Neural progenitor cell (in vitro differentiated cells): ENCODE data around the gene PDSS1. TPM values are rescaled to one million over a fixed set of nuclear protein-coding genes. Genes with fewer than 3 reads are reported as not detected.

Experiments used
- DNase-seq: peaks from one replicate; pipeline ENCODE4 v3.0.0-alpha.2; 2016; ENCODE audit warnings: low spot score
- H2AFZ ChIP-seq: fragments of 200-600 bp; sonication (generic); replicated peaks from 2 replicates; pipeline ENCODE4 v1.6.1; 2016; ENCODE audit warnings: antibody characterized with exemption
- H3F3A ChIP-seq: fragments of 200-600 bp; sonication (generic); 2 replicates; pipeline ENCODE4 v1.6.1; 2016; ENCODE audit warnings: antibody characterized with exemption, low read depth
- H3K27ac ChIP-seq: fragments of 200-600 bp; sonication (generic); 2 replicates; pipeline ENCODE4 v1.5.1; 2016; ENCODE audit warnings: mild to moderate bottlenecking
- H3K27me3 ChIP-seq: fragments of 200-600 bp; sonication (generic); 2 replicates; pipeline ENCODE4 v1.6.1; 2016; ENCODE audit warnings: mild to moderate bottlenecking, moderate library complexity
- H3K36me3 ChIP-seq: fragments of 200-600 bp; sonication (generic); 2 replicates; pipeline ENCODE4 v1.5.1; 2016
- H3K4me1 ChIP-seq: fragments of 200-600 bp; sonication (generic); 2 replicates; pipeline ENCODE4 v1.6.1; 2016; ENCODE audit warnings: mixed run types
- H3K4me2 ChIP-seq: fragments of 200-600 bp; sonication (generic); 2 replicates; pipeline ENCODE4 v1.6.1; 2016
- H3K4me3 ChIP-seq: fragments of 200-600 bp; sonication (generic); 2 replicates; pipeline ENCODE4 v1.5.1; 2016
- H3K79me2 ChIP-seq: fragments of 200-600 bp; sonication (generic); 2 replicates; pipeline ENCODE4 v1.6.1; 2016; ENCODE audit warnings: low read depth
- H3K9ac ChIP-seq: fragments of 200-600 bp; sonication (generic); 2 replicates; pipeline ENCODE4 v1.6.1; 2016
- H3K9me3 ChIP-seq: fragments of 200-600 bp; sonication (generic); 2 replicates; pipeline ENCODE4 v1.5.1; 2016; ENCODE audit warnings: low read depth
- H4K20me1 ChIP-seq: fragments of 200-600 bp; sonication (generic); 2 replicates; pipeline ENCODE4 v1.6.1; 2016; ENCODE audit warnings: low read depth
- H3K27ac Mint-ChIP-seq: 3 replicates; pipeline ENCODE4 v1.8.0; 2021; ENCODE audit warnings: mixed read lengths
- H3K27me3 Mint-ChIP-seq: 2 replicates; pipeline ENCODE4 v1.8.0; 2022; ENCODE audit warnings: low read depth, mild to moderate bottlenecking, inconsistent platforms, moderate library complexity, mixed read lengths; ENCODE audit not compliant: insufficient read depth
- H3K36me3 Mint-ChIP-seq: 3 replicates; pipeline ENCODE4 v1.8.0; 2021; ENCODE audit warnings: mixed read lengths
- H3K4me1 Mint-ChIP-seq: 3 replicates; pipeline ENCODE4 v1.8.0; 2021; ENCODE audit warnings: mixed read lengths
- H3K4me3 Mint-ChIP-seq: 3 replicates; pipeline ENCODE4 v1.8.0; 2021; ENCODE audit warnings: mild to moderate bottlenecking, moderate library complexity, mixed read lengths
- H3K9me3 Mint-ChIP-seq: 3 replicates; pipeline ENCODE4 v1.8.0; 2020; ENCODE audit warnings: mixed read lengths
- EZH2 ChIP-seq: fragments of 200-600 bp; sonication (generic); IDR thresholded peaks from 2 replicates; pipeline ENCODE4 v1.6.1; 2017; ENCODE audit warnings: antibody characterized with exemption, mild to moderate bottlenecking, moderate library complexity
- EZH2phosphoT487 ChIP-seq: fragments of 200-600 bp; sonication (generic); IDR thresholded peaks from 2 replicates; pipeline ENCODE4 v1.6.1; 2017; ENCODE audit warnings: antibody characterized with exemption
- total RNA-seq: library from RNA; depleted of rRNA; stranded (reverse); fragments of >200 nt; gene quantifications from 2 replicates; pipeline ENCODE4 v1.2.3, GENCODE V29; 2015; ENCODE audit warnings: low replicate concordance
- TF ChIP-seq, protein P1 (sequence below): fragments of 200-600 bp; sonication (generic); IDR thresholded peaks from 2 replicates; pipeline ENCODE4 v1.5.1; 2017; ENCODE audit warnings: antibody characterized with exemption, mild to moderate bottlenecking

Gene PDSS1
- total RNA-seq, 1 donor from 2014 or later, result 17.2 TPM

DNA sequence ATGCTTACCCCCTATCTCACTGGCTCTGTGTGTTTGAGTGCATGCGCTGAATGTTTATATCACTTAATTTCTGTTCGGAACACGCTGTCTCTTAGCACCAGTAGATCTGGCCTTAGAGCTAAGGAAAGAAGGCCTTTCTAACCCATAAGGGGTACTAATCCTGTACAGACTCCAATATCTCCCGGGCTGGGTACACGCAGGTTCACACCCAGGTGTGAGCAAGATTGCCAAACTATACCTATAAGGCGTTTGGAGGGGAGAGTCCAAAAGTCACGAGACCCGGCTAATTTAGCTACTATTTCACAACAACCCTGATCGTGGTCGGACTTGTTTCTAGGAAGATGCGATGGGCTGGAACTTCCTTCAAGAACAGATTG lies 727 bp upstream of the PDSS1 start:
- Histone ChIP-seq H3K9me3 (no peaks in the 10 kb centered on the region), H3K4me1 (peaks cover 8% of the 10 kb centered on the region), H3K9ac (peak overlapping the region; percentile 4), H4K20me1 (no peaks in the 10 kb centered on the region), H3K4me2 (peak overlapping the region; percentile 97), H3K27ac (no peak overlapping the region), H3K4me3 (peak overlapping the region; percentile 95), H3K36me3 (no peaks in the 10 kb centered on the region), H3F3A (peaks cover 4% of the 10 kb centered on the region), H3K79me2 (peaks cover 44% of the 10 kb centered on the region), H2AFZ (peak overlapping the region; percentile 99), H3K27me3 (no peaks in the 10 kb centered on the region)
- peak overlapping the region; percentile 88 for H3K27ac Mint-ChIP-seq
- TF ChIP-seq EZH2 (no peak), EZH2phosphoT487 (no peak)
- TF ChIP-seq, protein P1, sequence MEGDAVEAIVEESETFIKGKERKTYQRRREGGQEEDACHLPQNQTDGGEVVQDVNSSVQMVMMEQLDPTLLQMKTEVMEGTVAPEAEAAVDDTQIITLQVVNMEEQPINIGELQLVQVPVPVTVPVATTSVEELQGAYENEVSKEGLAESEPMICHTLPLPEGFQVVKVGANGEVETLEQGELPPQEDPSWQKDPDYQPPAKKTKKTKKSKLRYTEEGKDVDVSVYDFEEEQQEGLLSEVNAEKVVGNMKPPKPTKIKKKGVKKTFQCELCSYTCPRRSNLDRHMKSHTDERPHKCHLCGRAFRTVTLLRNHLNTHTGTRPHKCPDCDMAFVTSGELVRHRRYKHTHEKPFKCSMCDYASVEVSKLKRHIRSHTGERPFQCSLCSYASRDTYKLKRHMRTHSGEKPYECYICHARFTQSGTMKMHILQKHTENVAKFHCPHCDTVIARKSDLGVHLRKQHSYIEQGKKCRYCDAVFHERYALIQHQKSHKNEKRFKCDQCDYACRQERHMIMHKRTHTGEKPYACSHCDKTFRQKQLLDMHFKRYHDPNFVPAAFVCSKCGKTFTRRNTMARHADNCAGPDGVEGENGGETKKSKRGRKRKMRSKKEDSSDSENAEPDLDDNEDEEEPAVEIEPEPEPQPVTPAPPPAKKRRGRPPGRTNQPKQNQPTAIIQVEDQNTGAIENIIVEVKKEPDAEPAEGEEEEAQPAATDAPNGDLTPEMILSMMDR, result no peak
- H3K4me1 Mint-ChIP-seq, result peaks cover 8% of the 10 kb centered on the region
- H3K9me3 Mint-ChIP-seq, result no peaks in the 10 kb centered on the region
- peaks cover 6% of the 10 kb centered on the region for H3K27me3 Mint-ChIP-seq
- peaks cover 7% of the 10 kb centered on the region for H3K36me3 Mint-ChIP-seq
- H3K4me3 Mint-ChIP-seq, result peak overlapping the region; percentile 97
- no peak for DNase-seq

DNA sequence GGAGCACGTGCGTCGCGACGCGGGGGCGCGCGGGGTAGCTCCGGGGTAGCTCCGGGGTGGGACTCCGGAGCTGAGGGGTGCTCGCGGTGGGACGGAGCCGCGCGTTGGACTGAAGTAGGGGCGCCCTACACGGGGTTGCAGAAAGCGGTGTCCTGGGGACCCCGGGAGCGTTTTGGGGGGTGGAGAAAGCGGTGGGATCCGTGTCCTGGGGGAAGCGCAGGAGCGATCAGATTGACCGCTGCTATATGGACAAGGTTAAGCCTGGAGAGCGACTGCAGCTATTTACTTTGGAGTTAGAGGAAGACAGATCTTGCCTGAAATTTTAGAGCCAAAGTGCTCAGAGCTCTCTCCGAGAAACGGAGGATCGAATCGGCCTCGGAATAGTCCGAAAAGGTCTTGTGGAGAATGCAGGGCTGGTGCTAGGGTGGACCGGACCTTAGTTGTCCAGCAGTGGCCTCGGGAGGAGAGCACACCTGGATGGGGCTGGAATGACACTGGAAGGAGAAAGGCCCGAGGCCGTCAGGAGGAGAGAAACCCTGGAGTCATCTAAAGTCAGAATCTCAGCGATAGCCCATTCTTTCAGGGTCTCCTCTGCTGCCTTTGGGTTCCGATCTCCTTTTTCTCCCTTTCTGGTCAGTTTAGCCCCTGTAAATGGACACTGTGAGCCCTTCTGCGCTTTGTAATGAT lies 564 bp downstream of the PDSS1 start:
- H3K4me1 Mint-ChIP-seq, result peaks cover 8% of the 10 kb centered on the region
- H3K27ac Mint-ChIP-seq, result peak overlapping the region; percentile 74
- Histone ChIP-seq H3K4me3 (peak overlapping the region; percentile 95), H3K79me2 (peaks cover 57% of the 10 kb centered on the region), H3F3A (peaks cover 4% of the 10 kb centered on the region), H3K4me2 (peak overlapping the region; percentile 97), H3K27ac (no peak overlapping the region), H2AFZ (peak overlapping the region; percentile 99), H3K9me3 (no peaks in the 10 kb centered on the region), H3K9ac (no peak overlapping the region), H3K27me3 (no peaks in the 10 kb centered on the region), H3K4me1 (peaks cover 8% of the 10 kb centered on the region), H4K20me1 (no peaks in the 10 kb centered on the region), H3K36me3 (no peaks in the 10 kb centered on the region)
- peaks cover 6% of the 10 kb centered on the region for H3K27me3 Mint-ChIP-seq
- H3K4me3 Mint-ChIP-seq, result peak overlapping the region; percentile 98
- H3K36me3 Mint-ChIP-seq, result peaks cover 13% of the 10 kb centered on the region
- H3K9me3 Mint-ChIP-seq, result no peaks in the 10 kb centered on the region
- TF ChIP-seq EZH2 (no peak), EZH2phosphoT487 (no peak)
- TF ChIP-seq, protein P1, result no peak
- DNase-seq, result peak; percentile 10

DNA sequence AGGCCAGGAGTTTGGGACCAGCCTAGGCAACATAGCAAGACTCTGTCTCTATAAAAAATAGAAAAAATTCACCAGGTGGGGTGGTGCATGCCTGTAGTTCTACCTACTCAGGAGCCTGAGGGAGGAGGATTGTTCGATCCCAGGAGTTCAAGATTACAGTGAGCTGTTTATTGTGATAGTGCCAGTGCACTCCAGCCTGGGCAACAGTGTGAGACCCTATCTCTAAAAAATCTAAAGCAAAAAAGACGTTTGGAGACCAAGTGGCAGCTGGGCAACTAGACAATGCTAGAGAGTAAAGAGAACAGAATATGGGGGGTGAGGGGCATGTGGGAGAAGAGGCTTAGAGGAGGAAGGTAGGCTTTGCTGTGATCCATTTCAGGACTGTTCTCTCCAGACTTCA lies 1.4 kb downstream of the PDSS1 start:
- peak overlapping the region; percentile 98 for H3K4me3 Mint-ChIP-seq
- H3K4me1 ChIP-seq, result peaks cover 8% of the 10 kb centered on the region
- peaks cover 8% of the 10 kb centered on the region for H3K4me1 Mint-ChIP-seq
- no peak overlapping the region for H2AFZ ChIP-seq
- H3K27me3 ChIP-seq, result no peaks in the 10 kb centered on the region
- H3K4me2 ChIP-seq, result peak overlapping the region; percentile 97
- H3K27ac ChIP-seq, result no peak overlapping the region
- TF ChIP-seq EZH2 (no peak), EZH2phosphoT487 (no peak)
- TF ChIP-seq, protein P1, result no peak
- DNase-seq, result no peak
- H3K36me3 Mint-ChIP-seq, result peaks cover 13% of the 10 kb centered on the region
- H3K9me3 ChIP-seq, result no peaks in the 10 kb centered on the region
- H3K4me3 ChIP-seq, result peak overlapping the region; percentile 95
- no peaks in the 10 kb centered on the region for H3K9me3 Mint-ChIP-seq
- H3K79me2 ChIP-seq, result peaks cover 58% of the 10 kb centered on the region
- H3F3A ChIP-seq, result peaks cover 4% of the 10 kb centered on the region
- no peaks in the 10 kb centered on the region for H3K36me3 ChIP-seq
- no peaks in the 10 kb centered on the region for H4K20me1 ChIP-seq
- peaks cover 6% of the 10 kb centered on the region for H3K27me3 Mint-ChIP-seq
- no peak overlapping the region for H3K27ac Mint-ChIP-seq
- no peak overlapping the region for H3K9ac ChIP-seq
